ENCODE data around the gene TRIM10. TPM values are rescaled to one million over a fixed set of nuclear protein-coding genes. Genes with fewer than 3 reads are reported as not detected.
A peak's percentile ranks its signal among the peaks of the same experiment; 100 is the strongest.

TRIM10 gene
- total RNA-seq, 2 donors from 2014 or later: 0.39 TPM; not detected in 1

DNA sequence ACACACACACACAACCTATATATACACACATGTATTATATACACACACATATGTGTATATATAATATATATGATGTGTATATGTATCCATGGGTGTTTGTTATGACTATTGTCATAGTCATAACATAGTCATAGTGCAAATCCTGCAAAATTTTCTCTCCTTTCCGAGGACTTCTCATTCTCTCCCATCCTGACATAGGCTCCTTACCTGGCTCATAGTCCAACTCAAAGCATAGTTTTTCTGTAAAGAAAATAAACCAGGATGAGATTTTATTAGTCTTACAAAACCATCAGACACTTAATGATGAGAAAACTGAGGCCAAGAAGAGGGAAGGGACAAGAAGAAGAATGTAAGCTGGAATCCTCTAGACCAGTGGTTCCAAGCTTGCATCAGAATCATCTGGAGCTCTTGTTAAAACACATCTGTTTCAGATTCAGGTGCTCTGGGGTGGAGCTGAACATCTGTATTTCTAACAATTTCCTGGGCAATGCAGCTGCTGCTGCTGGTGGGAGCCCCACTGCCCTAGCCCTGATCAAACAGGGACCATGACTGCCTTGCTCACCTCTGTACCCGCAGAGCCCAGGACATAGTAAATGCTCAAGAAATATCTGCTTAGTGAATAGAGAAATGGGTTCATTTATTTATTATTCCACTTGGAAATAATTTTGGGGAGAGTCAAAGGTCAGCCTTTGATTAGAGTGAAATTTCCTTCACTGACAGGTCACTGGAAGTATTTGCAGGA, 5.3 kb downstream of the TRIM10 start:
- DNase-seq (no peak), ATAC-seq (replicated peaks in 1 of 2) (no peak)
- Mint-ChIP-seq H3K9me3 (no peaks in the 10 kb centered on the region), H3K4me1 (ENCODE audit: low read depth) (peaks cover 24% of the 10 kb centered on the region), H3K27me3 (ENCODE audit: low read depth) (peaks cover 31% of the 10 kb centered on the region), H3K36me3 (ENCODE audit: insufficient read depth in 2 of 2) (no peaks in the 10 kb centered on the region), H3K27ac (no peak overlapping the region), H3K4me3 (no peak overlapping the region)

GRCh38 chr6:30154709-30155519, 6.1 kb downstream of the TRIM10 start:
- Mint-ChIP-seq H3K4me3 (no peak overlapping the region), H3K4me1 (ENCODE audit: low read depth) (peaks cover 24% of the 10 kb centered on the region), H3K9me3 (no peaks in the 10 kb centered on the region), H3K36me3 (ENCODE audit: insufficient read depth in 2 of 2) (no peaks in the 10 kb centered on the region), H3K27me3 (ENCODE audit: low read depth) (peaks cover 31% of the 10 kb centered on the region), H3K27ac (no peak overlapping the region)
- ATAC-seq (replicated peaks in 1 of 2): no peak
- no peak for DNase-seq

DNA sequence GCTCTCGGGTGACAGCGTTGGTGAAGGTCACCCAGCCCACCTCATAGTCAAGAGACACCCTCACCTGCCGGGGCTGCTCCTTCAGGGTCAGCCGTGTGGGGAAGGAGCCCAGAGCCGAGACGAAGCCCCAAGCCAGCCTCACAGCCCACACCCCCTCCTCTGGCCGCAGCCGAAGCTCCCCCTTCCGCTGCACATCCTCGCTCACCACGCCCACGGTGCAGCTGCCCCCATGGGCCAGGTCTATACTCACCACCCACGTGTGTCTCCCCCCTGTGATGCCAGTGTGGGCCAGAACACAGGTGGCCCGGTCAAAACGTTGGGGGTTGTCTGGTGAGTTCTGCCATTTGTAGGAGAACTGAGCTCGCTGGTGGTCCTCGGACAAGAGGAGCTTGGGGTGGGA, 7.0 kb downstream of the TRIM10 start:
- H3K27ac Mint-ChIP-seq: no peak overlapping the region
- peaks cover 20% of the 10 kb centered on the region for H3K4me1 Mint-ChIP-seq (ENCODE audit: low read depth)
- H3K36me3 Mint-ChIP-seq (ENCODE audit: insufficient read depth in 2 of 2): no peaks in the 10 kb centered on the region
- H3K27me3 Mint-ChIP-seq (ENCODE audit: low read depth): peaks cover 29% of the 10 kb centered on the region
- H3K4me3 Mint-ChIP-seq: no peak overlapping the region
- DNase-seq (no peak), ATAC-seq (replicated peaks in 1 of 2) (no peak)
- H3K9me3 Mint-ChIP-seq: no peaks in the 10 kb centered on the region

- Mint-ChIP-seq H3K27me3 (ENCODE audit: low read depth) (peaks cover 33% of the 10 kb centered on the region), H3K36me3 (ENCODE audit: insufficient read depth in 2 of 2) (no peaks in the 10 kb centered on the region), H3K4me3 (no peak overlapping the region), H3K27ac (no peak overlapping the region), H3K4me1 (ENCODE audit: low read depth) (peaks cover 10% of the 10 kb centered on the region), H3K9me3 (no peaks in the 10 kb centered on the region)
- DNase-seq (no peak), ATAC-seq (replicated peaks in 1 of 2) (no peak)
These were observed 8.0 kb downstream of the TRIM10 start for GRCh38 chr6:30152910-30153610.

- Mint-ChIP-seq H3K9me3 (no peaks in the 10 kb centered on the region), H3K27me3 (ENCODE audit: low read depth) (peaks cover 39% of the 10 kb centered on the region), H3K4me1 (ENCODE audit: low read depth) (peaks cover 8% of the 10 kb centered on the region), H3K27ac (no peak overlapping the region), H3K4me3 (no peak overlapping the region), H3K36me3 (ENCODE audit: insufficient read depth in 2 of 2) (no peaks in the 10 kb centered on the region)
- DNase-seq (no peak), ATAC-seq (replicated peaks in 1 of 2) (no peak)
These were observed 8.9 kb downstream of the TRIM10 start for GRCh38 chr6:30152016-30152673.

GRCh38 chr6:30151580-30151979, 9.4 kb downstream of the TRIM10 start:
- no peak for DNase-seq
- H3K36me3 Mint-ChIP-seq (ENCODE audit: insufficient read depth in 2 of 2): no peaks in the 10 kb centered on the region
- peaks cover 8% of the 10 kb centered on the region for H3K4me1 Mint-ChIP-seq (ENCODE audit: low read depth)
- no peak overlapping the region for H3K4me3 Mint-ChIP-seq
- ATAC-seq (replicated peaks in 1 of 2): no peak
- H3K27me3 Mint-ChIP-seq (ENCODE audit: low read depth): peaks cover 39% of the 10 kb centered on the region
- H3K27ac Mint-ChIP-seq: no peak overlapping the region
- no peaks in the 10 kb centered on the region for H3K9me3 Mint-ChIP-seq

- ATAC-seq (replicated peaks in 1 of 2): no peak
- peaks cover 4% of the 10 kb centered on the region for H3K4me1 Mint-ChIP-seq (ENCODE audit: low read depth)
- no peak overlapping the region for H3K4me3 Mint-ChIP-seq
- H3K36me3 Mint-ChIP-seq (ENCODE audit: insufficient read depth in 2 of 2): no peaks in the 10 kb centered on the region
- DNase-seq: no peak
- H3K9me3 Mint-ChIP-seq: no peaks in the 10 kb centered on the region
- peaks cover 34% of the 10 kb centered on the region for H3K27me3 Mint-ChIP-seq (ENCODE audit: low read depth)
- H3K27ac Mint-ChIP-seq: no peak overlapping the region
These were observed 10.2 kb downstream of the TRIM10 start for GRCh38 chr6:30150671-30151395.

GRCh38 chr6:30149858-30150550, 11.0 kb downstream of the TRIM10 start:
- Mint-ChIP-seq H3K27me3 (ENCODE audit: low read depth) (peaks cover 32% of the 10 kb centered on the region), H3K4me1 (ENCODE audit: low read depth) (peaks cover 4% of the 10 kb centered on the region), H3K27ac (no peak overlapping the region), H3K36me3 (ENCODE audit: insufficient read depth in 2 of 2) (no peaks in the 10 kb centered on the region), H3K9me3 (no peaks in the 10 kb centered on the region), H3K4me3 (no peak overlapping the region)
- no peak for DNase-seq
- ATAC-seq (replicated peaks in 1 of 2): no peak

DNA sequence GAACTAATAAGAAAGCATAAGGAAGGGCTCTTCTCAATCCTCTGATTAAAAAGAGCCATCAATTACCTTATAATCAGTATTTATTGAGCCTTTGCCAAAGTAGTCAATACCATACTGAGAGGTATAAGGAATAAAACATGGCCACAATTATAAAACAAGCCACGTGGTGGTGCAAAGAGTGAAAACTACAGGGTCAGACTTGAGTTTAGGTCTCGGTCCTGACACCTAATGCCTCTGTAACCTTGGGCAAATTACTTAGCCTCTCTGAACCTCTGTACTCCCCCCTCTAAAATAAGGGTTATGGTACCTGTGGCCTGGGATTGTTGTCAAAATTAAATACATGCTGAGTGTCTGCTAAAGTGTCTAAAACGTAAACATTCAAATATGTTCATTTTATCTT, 11.8 kb downstream of the TRIM10 start:
- ATAC-seq (replicated peaks in 1 of 2): no peak
- Mint-ChIP-seq H3K27ac (no peak overlapping the region), H3K9me3 (no peaks in the 10 kb centered on the region), H3K27me3 (ENCODE audit: low read depth) (peaks cover 34% of the 10 kb centered on the region), H3K4me3 (no peak overlapping the region), H3K36me3 (ENCODE audit: insufficient read depth in 2 of 2) (no peaks in the 10 kb centered on the region), H3K4me1 (ENCODE audit: low read depth) (peaks cover 4% of the 10 kb centered on the region)
- no peak for DNase-seq

DNA sequence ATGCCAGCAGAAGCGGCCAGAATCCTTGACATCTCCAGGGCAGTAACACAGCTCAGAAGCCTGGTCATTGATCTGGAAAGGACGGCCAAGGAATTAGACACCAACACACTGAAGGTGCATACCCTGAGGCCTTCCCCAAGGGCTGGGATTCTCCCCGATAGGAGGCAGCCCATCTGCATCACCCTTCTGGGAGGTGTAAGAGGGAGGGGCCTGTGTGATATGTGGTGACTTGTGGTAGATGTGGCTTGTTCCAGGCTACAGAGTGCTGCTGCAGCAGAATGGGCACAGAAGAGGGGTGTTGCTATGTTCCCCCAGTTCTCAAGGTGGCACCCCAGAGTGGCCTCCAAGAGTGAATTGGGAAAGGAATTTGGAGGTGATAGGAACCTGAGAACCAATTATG, 13.9 kb downstream of the TRIM10 start:
- Mint-ChIP-seq H3K36me3 (ENCODE audit: insufficient read depth in 2 of 2) (no peaks in the 10 kb centered on the region), H3K4me3 (no peak overlapping the region), H3K27ac (no peak overlapping the region), H3K9me3 (no peaks in the 10 kb centered on the region), H3K4me1 (ENCODE audit: low read depth) (peaks cover 4% of the 10 kb centered on the region), H3K27me3 (ENCODE audit: low read depth) (peaks cover 50% of the 10 kb centered on the region)
- DNase-seq (no peak), ATAC-seq (replicated peaks in 1 of 2) (peak; percentile 33 to 41)

DNA sequence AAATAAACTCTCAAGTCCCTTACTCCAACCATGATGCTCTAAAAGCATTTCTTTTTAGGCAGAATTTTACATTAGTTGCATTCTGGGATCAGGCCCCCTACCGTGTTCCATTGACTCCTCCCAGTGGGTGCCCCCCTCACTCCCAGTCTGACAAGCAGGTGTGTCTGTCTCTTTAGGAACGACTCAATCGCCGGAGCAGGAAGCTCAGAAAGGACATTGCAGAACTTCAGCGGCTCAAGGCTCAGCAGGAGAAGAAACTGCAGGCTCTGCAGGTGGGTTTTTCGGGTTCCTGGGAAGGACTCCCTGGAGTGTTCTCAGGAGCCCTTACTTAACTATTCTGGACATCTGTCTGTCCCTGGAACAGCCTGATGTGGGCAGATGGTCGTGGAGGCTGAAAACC, 15.2 kb downstream of the TRIM10 start:
- Mint-ChIP-seq H3K9me3 (no peaks in the 10 kb centered on the region), H3K4me1 (ENCODE audit: low read depth) (no peaks in the 10 kb centered on the region), H3K27me3 (ENCODE audit: low read depth) (peaks cover 61% of the 10 kb centered on the region), H3K4me3 (no peak overlapping the region), H3K27ac (no peak overlapping the region), H3K36me3 (ENCODE audit: insufficient read depth in 2 of 2) (no peaks in the 10 kb centered on the region)
- ATAC-seq (replicated peaks in 1 of 2) (no peak), DNase-seq (no peak)

- Mint-ChIP-seq H3K9me3 (no peaks in the 10 kb centered on the region), H3K27me3 (ENCODE audit: low read depth) (peaks cover 61% of the 10 kb centered on the region), H3K27ac (no peak overlapping the region), H3K36me3 (ENCODE audit: insufficient read depth in 2 of 2) (no peaks in the 10 kb centered on the region), H3K4me1 (ENCODE audit: low read depth) (no peaks in the 10 kb centered on the region), H3K4me3 (no peak overlapping the region)
- ATAC-seq (replicated peaks in 1 of 2) (no peak), DNase-seq (no peak)
These were observed 16.2 kb downstream of the TRIM10 start for GRCh38 chr6:30144811-30145210.
